H9 (cell line): Measurements from ENCODE around the gene MCEE. TPM values are rescaled to one million over a fixed set of nuclear protein-coding genes. Genes with fewer than 3 reads are reported as not detected.
A peak's percentile ranks its signal among the peaks of the same experiment; 100 is the strongest.

ENCODE experiments used
- DNase-seq: peaks from one replicate; pipeline ENCODE4 v3.0.0-alpha.2; 2017
- H2AFZ ChIP-seq: one replicate; pipeline ENCODE4 v1.6.1; 2013; ENCODE audit warnings: mild to moderate bottlenecking, low read length, control low read depth, moderate library complexity
- H2AK5ac ChIP-seq: 2 replicates; pipeline ENCODE4 v1.6.1; 2013; ENCODE audit warnings: low read length, control low read depth, mixed read lengths; ENCODE audit not compliant: insufficient read length
- H2BK120ac ChIP-seq: one replicate; pipeline ENCODE4 v1.6.1; 2013; ENCODE audit warnings: low read depth, mild to moderate bottlenecking, low read length, control low read depth, inconsistent platforms; ENCODE audit not compliant: poor library complexity, severe bottlenecking
- H2BK12ac ChIP-seq: 2 replicates; pipeline ENCODE4 v1.6.1; 2013; ENCODE audit warnings: low read length, control low read depth, mixed read lengths, low read depth; ENCODE audit not compliant: insufficient read length
- H2BK15ac ChIP-seq: 2 replicates; pipeline ENCODE4 v1.6.1; 2013; ENCODE audit warnings: low read depth, low read length, control low read depth
- H2BK20ac ChIP-seq: one replicate; pipeline ENCODE4 v1.6.1; 2013; ENCODE audit warnings: low read depth, mild to moderate bottlenecking, low read length, control low read depth, inconsistent platforms; ENCODE audit not compliant: poor library complexity, severe bottlenecking
- H2BK5ac ChIP-seq: 2 replicates; pipeline ENCODE4 v1.6.1; 2013; ENCODE audit warnings: low read length, control low read depth, mixed read lengths; ENCODE audit not compliant: insufficient read length
- H3K14ac ChIP-seq: 2 replicates; pipeline ENCODE4 v1.6.1; 2013; ENCODE audit warnings: low read length, control low read depth; ENCODE audit not compliant: insufficient read depth
- H3K18ac ChIP-seq: 2 replicates; pipeline ENCODE4 v1.6.1; 2013; ENCODE audit warnings: low read depth, mild to moderate bottlenecking, mixed read lengths, low read length, control low read depth; ENCODE audit not compliant: insufficient read length
- H3K23ac ChIP-seq: 2 replicates; pipeline ENCODE4 v1.6.1; 2013; ENCODE audit warnings: low read length, control low read depth, mixed read lengths, low read depth; ENCODE audit not compliant: insufficient read length
- H3K23me2 ChIP-seq: 2 replicates; pipeline ENCODE4 v1.6.1; 2013; ENCODE audit warnings: low read depth, mild to moderate bottlenecking, mixed read lengths, low read length, control low read depth; ENCODE audit not compliant: insufficient read length, poor library complexity, severe bottlenecking
- H3K27ac ChIP-seq: 2 replicates; pipeline ENCODE4 v1.5.1; 2013; ENCODE audit warnings: low read length, control low read depth, mixed read lengths, low read depth; ENCODE audit not compliant: insufficient read length
- H3K27me3 ChIP-seq: 2 replicates; pipeline ENCODE4 v1.6.1; 2013; ENCODE audit warnings: low read length, control low read depth, inconsistent platforms; ENCODE audit not compliant: insufficient read depth
- H3K4ac ChIP-seq: 2 replicates; pipeline ENCODE4 v1.6.1; 2013; ENCODE audit warnings: low read depth, mild to moderate bottlenecking, control low read depth, inconsistent platforms, low read length, moderate library complexity
- H3K4me1 ChIP-seq: 2 replicates; pipeline ENCODE4 v1.6.1; 2013; ENCODE audit warnings: low read length, control low read depth, inconsistent platforms; ENCODE audit not compliant: insufficient read depth
- H3K4me2 ChIP-seq: 2 replicates; pipeline ENCODE4 v1.6.1; 2013; ENCODE audit warnings: low read length, control low read depth, mixed read lengths; ENCODE audit not compliant: insufficient read length, insufficient read depth
- H3K56ac ChIP-seq: 2 replicates; pipeline ENCODE4 v1.6.1; 2013; ENCODE audit warnings: low read depth, mild to moderate bottlenecking, mixed read lengths, low read length, control low read depth; ENCODE audit not compliant: insufficient read length
- H3K79me1 ChIP-seq: 2 replicates; pipeline ENCODE4 v1.6.1; 2013; ENCODE audit warnings: low read depth, mild to moderate bottlenecking, moderate library complexity, low read length, control low read depth, inconsistent platforms; ENCODE audit not compliant: insufficient read depth, poor library complexity, severe bottlenecking
- H3K79me2 ChIP-seq: 2 replicates; pipeline ENCODE4 v1.6.1; 2013; ENCODE audit warnings: low read length, control low read depth, inconsistent platforms; ENCODE audit not compliant: insufficient read depth
- H3K9ac ChIP-seq: 2 replicates; pipeline ENCODE4 v1.6.1; 2013; ENCODE audit warnings: low read length, control low read depth, mixed read lengths; ENCODE audit not compliant: insufficient read length; ENCODE audit errors: extremely low read depth
- H3K9me3 ChIP-seq: one replicate; pipeline ENCODE4 v1.6.1; 2013; ENCODE audit warnings: low read depth, low read length, inconsistent platforms; ENCODE audit not compliant: control insufficient read depth
- H3T11ph ChIP-seq: one replicate; pipeline ENCODE4 v1.6.1; 2013; ENCODE audit warnings: mild to moderate bottlenecking, low read length, control low read depth, inconsistent platforms
- H4K20me1 ChIP-seq: one replicate; pipeline ENCODE4 v1.6.1; 2013; ENCODE audit not compliant: control insufficient read depth, insufficient read length, insufficient read depth
- H4K5ac ChIP-seq: 2 replicates; pipeline ENCODE4 v1.6.1; 2013; ENCODE audit warnings: low read depth, mild to moderate bottlenecking, mixed read lengths, low read length, control low read depth; ENCODE audit not compliant: insufficient read length
- H4K8ac ChIP-seq: replicated peaks from 2 replicates; pipeline ENCODE4 v1.6.1; 2013; ENCODE audit warnings: low read length, control low read depth, mixed read lengths, low read depth; ENCODE audit not compliant: insufficient read length
- H4K91ac ChIP-seq: 2 replicates; pipeline ENCODE4 v1.6.1; 2013; ENCODE audit warnings: low read depth, mild to moderate bottlenecking, moderate library complexity, mixed read lengths, low read length, control low read depth; ENCODE audit not compliant: insufficient read length
- H3K27ac Mint-ChIP-seq, 3 experiments: 2 replicates in 2 of 3; 3 replicates in 1 of 3; pipeline ENCODE4 v1.8.0; 2020 to 2021; ENCODE audit warnings: mixed read lengths in 3 of 3, mild to moderate bottlenecking in 1 of 3, moderate library complexity in 1 of 3
- H3K27me3 Mint-ChIP-seq: 2 replicates; pipeline ENCODE4 v1.8.0; 2021; ENCODE audit warnings: low read depth, mild to moderate bottlenecking, moderate library complexity, mixed read lengths
- H3K36me3 Mint-ChIP-seq, 3 experiments: 2 replicates in 2 of 3; 3 replicates in 1 of 3; pipeline ENCODE4 v1.8.0; 2020 to 2021; ENCODE audit warnings: low read depth in 3 of 3, mixed read lengths in 3 of 3; ENCODE audit not compliant: insufficient read depth in 1 of 3
- H3K4me1 Mint-ChIP-seq, 2 experiments: 2 replicates each; pipeline ENCODE4 v1.8.0; 2020; ENCODE audit warnings: mixed read lengths in 2 of 2
- H3K4me3 Mint-ChIP-seq, 2 experiments: 2 replicates in 1 of 2; 3 replicates in 1 of 2; pipeline ENCODE4 v1.8.0; 2020 to 2021; ENCODE audit warnings: mild to moderate bottlenecking in 2 of 2, mixed read lengths in 2 of 2, moderate library complexity in 1 of 2
- H3K9me3 Mint-ChIP-seq, 2 experiments: 2 replicates in 1 of 2; 3 replicates in 1 of 2; pipeline ENCODE4 v1.8.0; 2020; ENCODE audit warnings: mild to moderate bottlenecking in 2 of 2, mixed read lengths in 2 of 2, moderate library complexity in 1 of 2
- WGBS: extraction: QIAGEN DNeasy Blood & Tissue Kit; methylation state at CpG from one replicate; pipeline ENCODE4 v1.1.7; 2013; ENCODE audit warnings: missing lambda C conversion rate, low lambda C conversion rate, mixed read lengths; ENCODE audit not compliant: insufficient read length; ENCODE audit errors: extremely low coverage; 5-methylcytosine and 5-hydroxymethylcytosine counted together
- total RNA-seq: library from RNA; stranded (reverse); gene quantifications from 2 replicates; pipeline ENCODE4 v1.2.1, GENCODE V29; 2021
- TF ChIP-seq, protein P1 (sequence below): fragments of 200-600 bp; sonication (generic); conservative IDR thresholded peaks from 3 replicates; pipeline ENCODE4 v1.8.0; 2021; ENCODE audit warnings: antibody characterized with exemption, mild to moderate bottlenecking

The MCEE gene
- total RNA-seq, 1 experiment from 2014 or later, result 12.5 TPM

DNA sequence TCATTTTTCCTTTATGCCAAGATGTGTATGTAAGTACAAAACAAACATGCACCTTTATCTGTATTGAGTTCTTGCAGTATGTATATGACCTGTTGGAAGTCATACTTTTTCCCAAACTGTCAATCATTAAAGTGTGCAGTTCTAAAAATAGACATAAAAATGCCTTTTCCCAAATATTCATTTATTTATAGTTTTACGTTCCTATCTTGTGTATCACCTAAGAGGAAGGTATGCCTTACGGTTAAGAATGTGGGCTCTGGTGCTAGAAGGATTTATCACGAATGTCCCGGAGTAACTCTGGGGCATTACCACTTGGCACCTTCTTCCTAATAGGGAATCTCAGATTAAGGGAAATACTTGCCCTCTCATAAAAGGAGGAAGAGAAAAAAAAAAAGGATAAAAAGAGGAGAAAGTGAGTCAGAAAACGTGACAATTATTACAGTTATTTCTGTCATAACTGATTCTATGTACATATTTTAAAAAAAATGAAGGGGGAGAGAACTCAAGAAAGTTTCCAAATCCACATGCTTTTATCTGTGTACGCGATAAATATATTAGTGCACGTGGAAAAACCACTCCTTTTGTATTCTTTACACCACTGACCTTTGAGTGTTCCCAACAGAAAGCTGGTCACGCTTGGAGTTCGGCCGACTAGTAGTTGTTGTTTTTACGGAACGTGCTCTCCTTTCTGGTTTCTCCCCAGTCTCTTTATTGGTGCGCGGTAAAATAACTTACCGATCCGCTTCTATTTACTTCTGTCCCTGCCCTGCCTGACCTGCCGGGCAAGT, 721 bp downstream of the MCEE start:
- peaks cover 4% of the 10 kb centered on the region for H3K79me1 ChIP-seq
- peak overlapping the region; percentile 80 for H3K9ac ChIP-seq
- peak overlapping the region; percentile 1 for H2AFZ ChIP-seq
- Mint-ChIP-seq H3K27me3 (no peaks in the 10 kb centered on the region; the same call in 1 of the 2 replicates), H3K9me3 (no peaks in the 10 kb centered on the region), H3K4me3 (no peak overlapping the region), H3K36me3 (peaks cover under 1 to 9% (median 9%) of the 10 kb centered on the region in 3 experiments; a peak in 6 of 7 replicates), H3K4me1 (peaks cover 7 to 8% of the 10 kb centered on the region in 2 experiments), H3K27ac (peak overlapping the region; percentile 96 to 98 (median 98))
- DNase-seq, result no peak
- H3K14ac ChIP-seq, result peak overlapping the region; percentile 74; the same call in 1 of the 2 replicates
- peaks cover 8% of the 10 kb centered on the region; the same call in 1 of the 2 replicates for H3K79me2 ChIP-seq
- no CpG with 5 or more reads among the region's 18 CpGs for WGBS
- TF ChIP-seq, protein P1, sequence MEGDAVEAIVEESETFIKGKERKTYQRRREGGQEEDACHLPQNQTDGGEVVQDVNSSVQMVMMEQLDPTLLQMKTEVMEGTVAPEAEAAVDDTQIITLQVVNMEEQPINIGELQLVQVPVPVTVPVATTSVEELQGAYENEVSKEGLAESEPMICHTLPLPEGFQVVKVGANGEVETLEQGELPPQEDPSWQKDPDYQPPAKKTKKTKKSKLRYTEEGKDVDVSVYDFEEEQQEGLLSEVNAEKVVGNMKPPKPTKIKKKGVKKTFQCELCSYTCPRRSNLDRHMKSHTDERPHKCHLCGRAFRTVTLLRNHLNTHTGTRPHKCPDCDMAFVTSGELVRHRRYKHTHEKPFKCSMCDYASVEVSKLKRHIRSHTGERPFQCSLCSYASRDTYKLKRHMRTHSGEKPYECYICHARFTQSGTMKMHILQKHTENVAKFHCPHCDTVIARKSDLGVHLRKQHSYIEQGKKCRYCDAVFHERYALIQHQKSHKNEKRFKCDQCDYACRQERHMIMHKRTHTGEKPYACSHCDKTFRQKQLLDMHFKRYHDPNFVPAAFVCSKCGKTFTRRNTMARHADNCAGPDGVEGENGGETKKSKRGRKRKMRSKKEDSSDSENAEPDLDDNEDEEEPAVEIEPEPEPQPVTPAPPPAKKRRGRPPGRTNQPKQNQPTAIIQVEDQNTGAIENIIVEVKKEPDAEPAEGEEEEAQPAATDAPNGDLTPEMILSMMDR, result no peak
- no peak overlapping the region for H2BK5ac ChIP-seq
- H2BK15ac ChIP-seq, result no peak overlapping the region
- peaks cover 4% of the 10 kb centered on the region for H3K23me2 ChIP-seq
- no peaks in the 10 kb centered on the region for H3K9me3 ChIP-seq
- peak overlapping the region; percentile 63 for H3K18ac ChIP-seq
- no peak overlapping the region for H4K91ac ChIP-seq
- H4K8ac ChIP-seq, result no peak overlapping the region
- H3K23ac ChIP-seq, result no peak overlapping the region
- no peak overlapping the region for H3K27ac ChIP-seq
- no peaks in the 10 kb centered on the region for H4K20me1 ChIP-seq
- no peak overlapping the region for H4K5ac ChIP-seq
- no peak overlapping the region for H2BK120ac ChIP-seq
- no peak overlapping the region for H3T11ph ChIP-seq
- H2AK5ac ChIP-seq, result no peak overlapping the region
- H2BK12ac ChIP-seq, result no peak overlapping the region
- H2BK20ac ChIP-seq, result no peak overlapping the region
- no peak overlapping the region for H3K4ac ChIP-seq
- peak overlapping the region; percentile 65 for H3K4me2 ChIP-seq
- H3K4me1 ChIP-seq, result no peaks in the 10 kb centered on the region
- H3K56ac ChIP-seq, result no peak overlapping the region
- no peaks in the 10 kb centered on the region for H3K27me3 ChIP-seq
